Chondrocyte (in vitro differentiated cells): Measurements from ENCODE around the gene ACOXL. TPM values are rescaled to one million over a fixed set of nuclear protein-coding genes. Genes with fewer than 3 reads are reported as not detected.

Experiments used
- DNase-seq: peaks from one replicate; pipeline ENCODE4 v3.0.0; 2021; ENCODE audit warnings: mixed read lengths, low spot score
- H3K27ac Mint-ChIP-seq: one replicate; pipeline ENCODE4 v1.8.0; 2021; ENCODE audit warnings: mild to moderate bottlenecking, moderate library complexity, mixed read lengths; ENCODE audit not compliant: unreplicated experiment
- H3K27me3 Mint-ChIP-seq: 2 replicates; pipeline ENCODE4 v1.8.0; 2021; ENCODE audit warnings: low read depth, mixed read lengths
- H3K36me3 Mint-ChIP-seq: 2 replicates; pipeline ENCODE4 v1.8.0; 2021; ENCODE audit warnings: low read depth, mixed read lengths
- H3K4me1 Mint-ChIP-seq: 2 replicates; pipeline ENCODE4 v1.8.0; 2021; ENCODE audit warnings: low read depth, mild to moderate bottlenecking, mixed read lengths
- H3K4me3 Mint-ChIP-seq: one replicate; pipeline ENCODE4 v1.8.0; 2021; ENCODE audit warnings: mild to moderate bottlenecking, moderate library complexity, mixed read lengths; ENCODE audit not compliant: unreplicated experiment
- H3K9me3 Mint-ChIP-seq: 2 replicates; pipeline ENCODE4 v1.8.0; 2021; ENCODE audit warnings: low read depth, mixed read lengths
- CTCF ChIP-seq: fragments of 200-600 bp; sonication (generic); IDR thresholded peaks from 2 replicates; pipeline ENCODE4 v1.5.0; 2021; ENCODE audit warnings: antibody characterized with exemption, mild to moderate bottlenecking, moderate library complexity
- total RNA-seq: library from RNA; stranded (reverse); gene quantifications from 3 replicates; pipeline ENCODE4 v1.2.1, GENCODE V29; 2021

Gene ACOXL
- total RNA-seq, 1 donor from 2014 or later = not detected

GRCh38 chr2:110905217-110905616, 172.8 kb downstream of the ACOXL start:
- Mint-ChIP-seq H3K4me1 (no peaks in the 10 kb centered on the region), H3K27ac (no peak overlapping the region), H3K4me3 (no peak overlapping the region), H3K36me3 (no peaks in the 10 kb centered on the region), H3K27me3 (peaks cover 42% of the 10 kb centered on the region), H3K9me3 (no peaks in the 10 kb centered on the region)
- no peak for DNase-seq
- no peak for TF ChIP-seq CTCF

GRCh38 chr2:110906613-110907298, 174.4 kb downstream of the ACOXL start:
- no peak for TF ChIP-seq CTCF
- Mint-ChIP-seq H3K27ac (no peak overlapping the region), H3K36me3 (no peaks in the 10 kb centered on the region), H3K4me3 (no peak overlapping the region), H3K9me3 (peaks cover 12% of the 10 kb centered on the region), H3K27me3 (peaks cover 38% of the 10 kb centered on the region), H3K4me1 (no peaks in the 10 kb centered on the region)
- DNase-seq = no peak

GRCh38 chr2:110909501-110909900, 177.1 kb downstream of the ACOXL start:
- no peak for DNase-seq
- Mint-ChIP-seq H3K27ac (no peak overlapping the region), H3K9me3 (peaks cover 12% of the 10 kb centered on the region), H3K4me1 (no peaks in the 10 kb centered on the region), H3K36me3 (no peaks in the 10 kb centered on the region), H3K27me3 (peaks cover 30% of the 10 kb centered on the region), H3K4me3 (no peak overlapping the region)
- no peak for TF ChIP-seq CTCF

GRCh38 chr2:110910423-110910822, 178.1 kb downstream of the ACOXL start:
- Mint-ChIP-seq H3K27me3 (peaks cover 26% of the 10 kb centered on the region), H3K9me3 (peaks cover 12% of the 10 kb centered on the region), H3K4me3 (no peak overlapping the region), H3K36me3 (no peaks in the 10 kb centered on the region), H3K27ac (no peak overlapping the region), H3K4me1 (no peaks in the 10 kb centered on the region)
- no peak for TF ChIP-seq CTCF
- DNase-seq = no peak

- DNase-seq = no peak
- H3K9me3 Mint-ChIP-seq = peaks cover 22% of the 10 kb centered on the region
- H3K27me3 Mint-ChIP-seq = peaks cover 27% of the 10 kb centered on the region
- H3K36me3 Mint-ChIP-seq = peaks cover 9% of the 10 kb centered on the region
- H3K27ac Mint-ChIP-seq = no peak overlapping the region
- no peaks in the 10 kb centered on the region for H3K4me1 Mint-ChIP-seq
- H3K4me3 Mint-ChIP-seq = no peak overlapping the region
- no peak for TF ChIP-seq CTCF
These were observed 187.4 kb downstream of the ACOXL start for GRCh38 chr2:110919738-110920137.
